K562 (cell line): ENCODE measurements around the gene ANKRD23. TPM values are rescaled to one million over a fixed set of nuclear protein-coding genes. Genes with fewer than 3 reads are reported as not detected.

Experiments used
- ATAC-seq: fragments of 200-7000 bp; cut with Tn5 transposase; 3 replicates; pipeline ENCODE4 v1.9.1; 2020; ENCODE audit warnings: moderate library complexity
- BruUV-seq: library from RNA; stranded (reverse); fragments of 400-500 nt; replicated peaks from 2 replicates; lab custom pipeline; 2021; lab: Mats Ljungman, UMichigan
- CTCF ChIA-PET: fragments of 300-600 bp; formaldehyde crosslinking; extraction: SDS; loops from one replicate; lab custom pipeline; 2021; ENCODE audit warnings: low intra/inter-chr PET ratio; lab: Yijun Ruan, JAX
- POLR2A ChIA-PET: fragments of 300-600, 350-650 bp; sonication (Branson Sonifier 250); formaldehyde crosslinking; extraction: SDS; loops from one replicate; lab custom pipeline; 2021; ENCODE audit warnings: antibody characterized with exemption, inconsistent platforms; lab: Yijun Ruan, JAX
- DNase-seq, 4 experiments: peaks; one replicate each; pipeline versions ENCODE4 v3.0.0 to v3.0.0-alpha.2; 2011 to 2018; ENCODE audit warnings: low spot score in 3 of 4, mixed read lengths in 3 of 4; ENCODE audit errors: extremely low read depth in 1 of 4
- FAIRE-seq: peaks from 2 replicates; lab custom pipeline; 2011; peaks lifted over from hg19 to GRCh38; lab: Jason Lieb, UNC
- H2AFZ ChIP-seq: 2 replicates; pipeline ENCODE4 v1.6.0; 2011; ENCODE audit warnings: low read depth, low read length, control low read depth, inconsistent platforms
- H3K27ac ChIP-seq: fragments of 200-600 bp; 3 replicates; pipeline ENCODE4 v1.8.0; 2011; ENCODE audit warnings: low read depth, mild to moderate bottlenecking, control low read depth, inconsistent platforms, low read length, moderate library complexity, mixed read lengths; ENCODE audit errors: extremely low read depth
- H3K27me3 ChIP-seq, 2 experiments: fragments of 300-600 bp in 1 of 2; 2 replicates in 1 of 2; 3 replicates in 1 of 2; pipeline versions ENCODE4 v1.6.0 to v1.8.0; 2011; ENCODE audit warnings: inconsistent platforms in 2 of 2, low read length in 2 of 2, mild to moderate bottlenecking in 1 of 2, mixed read lengths in 1 of 2, moderate library complexity in 1 of 2; ENCODE audit not compliant: control insufficient read depth in 2 of 2, insufficient read depth in 2 of 2
- H3K36me3 ChIP-seq: fragments of 300-600 bp; 3 replicates; pipeline ENCODE4 v1.8.0; 2011; ENCODE audit warnings: mild to moderate bottlenecking, low read length, inconsistent platforms; ENCODE audit not compliant: control insufficient read depth, insufficient read depth
- H3K4me1 ChIP-seq, 2 experiments: fragments of 200-600 bp in 1 of 2; replicated peaks in 1 of 2; 2 replicates in 1 of 2; 3 replicates in 1 of 2; pipeline versions ENCODE4 v1.5.1 to v1.8.0; 2011; ENCODE audit warnings: inconsistent platforms in 2 of 2, low read length in 2 of 2, mild to moderate bottlenecking in 1 of 2, mixed read lengths in 1 of 2, moderate library complexity in 1 of 2; ENCODE audit not compliant: control insufficient read depth in 2 of 2, insufficient read depth in 2 of 2
- H3K4me2 ChIP-seq: 2 replicates; pipeline ENCODE4 v1.6.1; 2011; ENCODE audit warnings: low read length, control low read depth, inconsistent platforms, mixed read lengths; ENCODE audit not compliant: insufficient read depth
- H3K4me3 ChIP-seq: fragments of 200-600 bp; sonication (generic), shearing (Covaris generic); 2 replicates; pipeline ENCODE4 v1.5.1; 2016; ENCODE audit warnings: control low read depth, inconsistent platforms
- H3K79me2 ChIP-seq: fragments of 200-600 bp; 3 replicates; pipeline ENCODE4 v1.8.0; 2011; ENCODE audit warnings: low read length, inconsistent platforms; ENCODE audit not compliant: control insufficient read depth, insufficient read depth
- H3K9ac ChIP-seq, 2 experiments: 2 replicates each; pipeline versions ENCODE4 v1.6.0 to v1.6.1; 2011; ENCODE audit warnings: low read depth in 2 of 2, low read length in 2 of 2, control low read depth in 1 of 2, inconsistent platforms in 1 of 2, mild to moderate bottlenecking in 1 of 2, mixed read lengths in 1 of 2; ENCODE audit not compliant: insufficient read depth in 1 of 2
- H3K9me1 ChIP-seq: one replicate; pipeline ENCODE4 v1.6.0; 2011; ENCODE audit warnings: inconsistent platforms, mild to moderate bottlenecking, low read length, moderate library complexity; ENCODE audit not compliant: control insufficient read depth, insufficient read depth
- H3K9me3 ChIP-seq: replicated peaks from 2 replicates; pipeline ENCODE4 v1.5.1; 2011; ENCODE audit warnings: low read depth, low read length, inconsistent platforms; ENCODE audit not compliant: control insufficient read depth, insufficient read depth
- H4K20me1 ChIP-seq: replicated peaks from 2 replicates; pipeline ENCODE4 v1.6.1; 2011; ENCODE audit warnings: low read length, inconsistent platforms, mixed read lengths; ENCODE audit not compliant: control insufficient read depth, insufficient read depth
- ESRRA ChIP-seq: fragments of 450-650 bp; IDR thresholded peaks from 2 replicates; pipeline ENCODE4 v1.6.1; 2014; ENCODE audit warnings: low read depth, mild to moderate bottlenecking, moderate library complexity, borderline replicate concordance
- KAT7 ChIP-seq: sonication (generic); formaldehyde crosslinking; IDR thresholded peaks from 2 replicates; pipeline ENCODE4 v1.8.0; 2022; ENCODE audit warnings: missing genetic modification reagents, mild to moderate bottlenecking, borderline replicate concordance
- NR2C2 ChIP-seq, 2 experiments: fragments of 200-800 bp in 1 of 2; sonication (Bioruptor generic) in 1 of 2; sonication (generic) in 1 of 2; formaldehyde crosslinking in 1 of 2; IDR thresholded peaks; 2 replicates each; pipeline versions ENCODE4 v1.6.1 to v1.8.0; 2016 to 2022; ENCODE audit warnings: mild to moderate bottlenecking in 1 of 2, missing compliant biosample characterization in 1 of 2, missing genetic modification characterization in 1 of 2, missing genetic modification reagents in 1 of 2
- TEAD4 ChIP-seq, 2 experiments: sonication (generic) in 1 of 2; formaldehyde crosslinking in 1 of 2; IDR thresholded peaks; 2 replicates each; pipeline versions ENCODE4 v1.6.1 to v1.8.0; 2012 to 2022; ENCODE audit warnings: borderline replicate concordance in 1 of 2, inconsistent platforms in 1 of 2, low read length in 1 of 2, mild to moderate bottlenecking in 1 of 2, missing genetic modification reagents in 1 of 2
- ZNF12 ChIP-seq: sonication (generic); formaldehyde crosslinking; IDR thresholded peaks from 2 replicates; pipeline ENCODE4 v1.4.0; 2020; ENCODE audit warnings: mild to moderate bottlenecking, missing genetic modification reagents
- ZNF134 ChIP-seq: fragments of 250-450 bp; sonication (Bioruptor Pico); conservative IDR thresholded peaks from 2 replicates; pipeline ENCODE4 v1.4.0; 2020
- ZNF384 ChIP-seq: IDR thresholded peaks from 2 replicates; pipeline ENCODE4 v1.6.1; 2012; ENCODE audit warnings: low read depth, low read length, improper control_type of control experiment
- WGBS: fragments of 100-300 bp; shearing (Covaris generic); methylation state at CpG from one replicate; pipeline ENCODE4 v1.1.6; 2016; ENCODE audit warnings: low coverage, mixed read lengths; ENCODE audit not compliant: insufficient coverage; ENCODE audit errors: missing lambda C conversion rate; 5-methylcytosine and 5-hydroxymethylcytosine counted together
- in situ Hi-C: fragments of 300-500 bp; cut with MboI; formaldehyde crosslinking; loops from 4 replicates; pipeline ENCODE4 v1.15.0; 2018; ENCODE audit warnings: inconsistent platforms, mixed read lengths
- intact Hi-C: fragments of 100-400 bp; cut with micrococcal nuclease; formaldehyde crosslinking; loops from 2 replicates; pipeline ENCODE4 v1.14.2; 2022
- polyA plus RNA-seq, 8 experiments: library from polyadenylated mRNA; depleted of rRNA in 4 of 8; stranded (reverse) in 5 of 8; unstranded in 3 of 8; fragments of >200 nt; fragmentation: Nextera tagmentation in 2 of 8; fragmentation: Illumina TruSeq in 1 of 8; extraction: Ambion mirVana in 2 of 8; extraction: Trizol in 1 of 8; gene quantifications; 2 replicates each; pipeline versions ENCODE4 v1.2.1 to v1.2.3, GENCODE V29; 2011 to 2014; ENCODE audit warnings: inconsistent platforms in 1 of 8, missing spikeins in 1 of 8
- total RNA-seq, 7 experiments: library from RNA; depleted of rRNA in 6 of 7; stranded (reverse); fragments of >200 nt in 6 of 7; fragmentation: Illumina TruSeq in 2 of 7; extraction: Trizol in 2 of 7; gene quantifications; 2 replicates each; pipeline versions ENCODE4 v1.2.1 to v1.2.3, GENCODE V29; 2011 to 2021; ENCODE audit warnings: low replicate concordance in 1 of 7
- TF ChIP-seq, protein P1 (sequence below): fragments of 200-800 bp; sonication (Bioruptor generic); IDR thresholded peaks from 2 replicates; pipeline ENCODE4 v1.6.1; 2017; ENCODE audit warnings: missing genetic modification characterization, missing compliant biosample characterization
- TF ChIP-seq, protein P2 (sequence below): sonication (generic); formaldehyde crosslinking; IDR thresholded peaks from 2 replicates; pipeline ENCODE4 v1.8.1; 2023; ENCODE audit warnings: mild to moderate bottlenecking, missing genetic modification reagents
- TF ChIP-seq, protein P3 (sequence below): fragments of 450-650 bp; conservative IDR thresholded peaks from 2 replicates; pipeline ENCODE4 v1.6.1; 2016; ENCODE audit warnings: missing genetic modification characterization, low read depth, mild to moderate bottlenecking, control low read depth, missing compliant biosample characterization
- TF ChIP-seq, protein P4 (sequence below): fragments of 450-650 bp; IDR thresholded peaks from 2 replicates; pipeline ENCODE4 v1.6.1; 2017; ENCODE audit warnings: antibody characterized with exemption, mild to moderate bottlenecking

ANKRD23 gene
- total and polyA plus RNA-seq, 9 of the 15 experiments (the other 6 are each of a cell fraction or from before 2014, with no cell fraction given), result 0.32 to 4.8 (median 2.8) TPM

DNA sequence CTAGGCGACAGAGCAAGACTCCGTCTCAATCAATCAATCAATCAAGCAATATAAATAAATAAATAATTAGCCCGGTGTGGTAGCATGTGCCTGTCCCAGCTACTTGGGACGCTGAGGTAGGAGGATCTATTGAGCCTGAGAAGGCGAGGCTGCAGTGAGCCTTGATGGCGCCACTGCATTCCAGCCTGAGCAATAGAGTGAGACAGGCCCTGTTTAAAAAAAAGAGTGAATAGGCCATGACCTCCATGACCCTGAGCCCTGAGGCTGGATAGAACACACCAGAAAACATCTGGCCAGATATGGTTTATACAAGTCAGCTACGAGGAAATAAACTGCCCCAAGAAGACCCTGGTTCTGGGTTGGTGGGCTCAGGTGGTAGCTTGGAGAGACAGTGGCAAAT lies 46.4 kb upstream of the ANKRD23 start:
- Histone ChIP-seq H3K27me3 (no peaks in the 10 kb centered on the region), H3K4me2 (peak overlapping the region; percentile 91), H2AFZ (no peak overlapping the region), H3K79me2 (peaks cover 92% of the 10 kb centered on the region), H3K9ac (peak overlapping the region; percentile 11 to 72; a peak in 3 of 4 replicates), H3K4me1 (peaks cover 63 to 84% of the 10 kb centered on the region in 2 experiments), H3K9me3 (no peaks in the 10 kb centered on the region), H3K4me3 (peak overlapping the region; percentile 45; the same call in 1 of the 2 replicates), H3K27ac (peak overlapping the region; percentile 77), H3K9me1 (no peaks in the 10 kb centered on the region), H3K36me3 (peaks cover 84% of the 10 kb centered on the region), H4K20me1 (no peaks in the 10 kb centered on the region)
- FAIRE-seq (peak; percentile 62), ATAC-seq (peak; percentile 27), DNase-seq (peak in 1 of 4 experiments; percentile 63)
- WGBS, result 63% methylated on average over 7 of the region's 7 CpGs
- in situ Hi-C loops, result no loop called here
- ChIA-PET CTCF (no interaction called here), POLR2A (interaction anchor here (1.0 to 9.0 kb wide), 6 partner anchors 9 to 51 kb away, joined by 3 to 112 read pairs (median 5); no protein-coding TSS in a partner anchor)
- no TSS peak for BruUV-seq
- intact Hi-C loops, result no loop called here
- TF ChIP-seq ZNF384, result peak; percentile 76
- TF ChIP-seq TEAD4 (IDR thresholded peaks at IDR 0.05; ENCODE audit: low read length), result peak; percentile 44; the same call in 1 of the 2 replicates
- TF ChIP-seq TEAD4 (CRISPR knock-in tag; IDR thresholded peaks at IDR 0.05; ENCODE audit: borderline replicate concordance), result no peak
- 0 out of 2 replicates have a peak, but pooled peaks have one; percentile 42 for TF ChIP-seq KAT7 (CRISPR knock-in tag)
- TF ChIP-seq, protein P1, sequence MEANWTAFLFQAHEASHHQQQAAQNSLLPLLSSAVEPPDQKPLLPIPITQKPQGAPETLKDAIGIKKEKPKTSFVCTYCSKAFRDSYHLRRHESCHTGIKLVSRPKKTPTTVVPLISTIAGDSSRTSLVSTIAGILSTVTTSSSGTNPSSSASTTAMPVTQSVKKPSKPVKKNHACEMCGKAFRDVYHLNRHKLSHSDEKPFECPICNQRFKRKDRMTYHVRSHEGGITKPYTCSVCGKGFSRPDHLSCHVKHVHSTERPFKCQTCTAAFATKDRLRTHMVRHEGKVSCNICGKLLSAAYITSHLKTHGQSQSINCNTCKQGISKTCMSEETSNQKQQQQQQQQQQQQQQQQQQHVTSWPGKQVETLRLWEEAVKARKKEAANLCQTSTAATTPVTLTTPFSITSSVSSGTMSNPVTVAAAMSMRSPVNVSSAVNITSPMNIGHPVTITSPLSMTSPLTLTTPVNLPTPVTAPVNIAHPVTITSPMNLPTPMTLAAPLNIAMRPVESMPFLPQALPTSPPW (CRISPR knock-in tag), result no peak
- TF ChIP-seq, protein P2, sequence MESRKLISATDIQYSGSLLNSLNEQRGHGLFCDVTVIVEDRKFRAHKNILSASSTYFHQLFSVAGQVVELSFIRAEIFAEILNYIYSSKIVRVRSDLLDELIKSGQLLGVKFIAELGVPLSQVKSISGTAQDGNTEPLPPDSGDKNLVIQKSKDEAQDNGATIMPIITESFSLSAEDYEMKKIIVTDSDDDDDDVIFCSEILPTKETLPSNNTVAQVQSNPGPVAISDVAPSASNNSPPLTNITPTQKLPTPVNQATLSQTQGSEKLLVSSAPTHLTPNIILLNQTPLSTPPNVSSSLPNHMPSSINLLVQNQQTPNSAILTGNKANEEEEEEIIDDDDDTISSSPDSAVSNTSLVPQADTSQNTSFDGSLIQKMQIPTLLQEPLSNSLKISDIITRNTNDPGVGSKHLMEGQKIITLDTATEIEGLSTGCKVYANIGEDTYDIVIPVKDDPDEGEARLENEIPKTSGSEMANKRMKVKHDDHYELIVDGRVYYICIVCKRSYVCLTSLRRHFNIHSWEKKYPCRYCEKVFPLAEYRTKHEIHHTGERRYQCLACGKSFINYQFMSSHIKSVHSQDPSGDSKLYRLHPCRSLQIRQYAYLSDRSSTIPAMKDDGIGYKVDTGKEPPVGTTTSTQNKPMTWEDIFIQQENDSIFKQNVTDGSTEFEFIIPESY (CRISPR knock-in tag), result peak; percentile 91
- no peak for TF ChIP-seq NR2C2 (CRISPR knock-in tag; IDR thresholded peaks at IDR 0.05)
- TF ChIP-seq NR2C2 (tag; IDR thresholded peaks at IDR 0.05), result peak; percentile 39; the same call in 1 of the 2 replicates
- TF ChIP-seq, protein P3, sequence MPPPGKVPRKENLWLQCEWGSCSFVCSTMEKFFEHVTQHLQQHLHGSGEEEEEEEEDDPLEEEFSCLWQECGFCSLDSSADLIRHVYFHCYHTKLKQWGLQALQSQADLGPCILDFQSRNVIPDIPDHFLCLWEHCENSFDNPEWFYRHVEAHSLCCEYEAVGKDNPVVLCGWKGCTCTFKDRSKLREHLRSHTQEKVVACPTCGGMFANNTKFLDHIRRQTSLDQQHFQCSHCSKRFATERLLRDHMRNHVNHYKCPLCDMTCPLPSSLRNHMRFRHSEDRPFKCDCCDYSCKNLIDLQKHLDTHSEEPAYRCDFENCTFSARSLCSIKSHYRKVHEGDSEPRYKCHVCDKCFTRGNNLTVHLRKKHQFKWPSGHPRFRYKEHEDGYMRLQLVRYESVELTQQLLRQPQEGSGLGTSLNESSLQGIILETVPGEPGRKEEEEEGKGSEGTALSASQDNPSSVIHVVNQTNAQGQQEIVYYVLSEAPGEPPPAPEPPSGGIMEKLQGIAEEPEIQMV, result no peak
- TF ChIP-seq ZNF134 (CRISPR knock-in tag), result no peak
- TF ChIP-seq ESRRA, result 0 out of 2 replicates have a peak, but pooled peaks have one; percentile 14
- 0 out of 2 replicates have a peak, but pooled peaks have one; percentile 62 for TF ChIP-seq ZNF12
- TF ChIP-seq, protein P4, sequence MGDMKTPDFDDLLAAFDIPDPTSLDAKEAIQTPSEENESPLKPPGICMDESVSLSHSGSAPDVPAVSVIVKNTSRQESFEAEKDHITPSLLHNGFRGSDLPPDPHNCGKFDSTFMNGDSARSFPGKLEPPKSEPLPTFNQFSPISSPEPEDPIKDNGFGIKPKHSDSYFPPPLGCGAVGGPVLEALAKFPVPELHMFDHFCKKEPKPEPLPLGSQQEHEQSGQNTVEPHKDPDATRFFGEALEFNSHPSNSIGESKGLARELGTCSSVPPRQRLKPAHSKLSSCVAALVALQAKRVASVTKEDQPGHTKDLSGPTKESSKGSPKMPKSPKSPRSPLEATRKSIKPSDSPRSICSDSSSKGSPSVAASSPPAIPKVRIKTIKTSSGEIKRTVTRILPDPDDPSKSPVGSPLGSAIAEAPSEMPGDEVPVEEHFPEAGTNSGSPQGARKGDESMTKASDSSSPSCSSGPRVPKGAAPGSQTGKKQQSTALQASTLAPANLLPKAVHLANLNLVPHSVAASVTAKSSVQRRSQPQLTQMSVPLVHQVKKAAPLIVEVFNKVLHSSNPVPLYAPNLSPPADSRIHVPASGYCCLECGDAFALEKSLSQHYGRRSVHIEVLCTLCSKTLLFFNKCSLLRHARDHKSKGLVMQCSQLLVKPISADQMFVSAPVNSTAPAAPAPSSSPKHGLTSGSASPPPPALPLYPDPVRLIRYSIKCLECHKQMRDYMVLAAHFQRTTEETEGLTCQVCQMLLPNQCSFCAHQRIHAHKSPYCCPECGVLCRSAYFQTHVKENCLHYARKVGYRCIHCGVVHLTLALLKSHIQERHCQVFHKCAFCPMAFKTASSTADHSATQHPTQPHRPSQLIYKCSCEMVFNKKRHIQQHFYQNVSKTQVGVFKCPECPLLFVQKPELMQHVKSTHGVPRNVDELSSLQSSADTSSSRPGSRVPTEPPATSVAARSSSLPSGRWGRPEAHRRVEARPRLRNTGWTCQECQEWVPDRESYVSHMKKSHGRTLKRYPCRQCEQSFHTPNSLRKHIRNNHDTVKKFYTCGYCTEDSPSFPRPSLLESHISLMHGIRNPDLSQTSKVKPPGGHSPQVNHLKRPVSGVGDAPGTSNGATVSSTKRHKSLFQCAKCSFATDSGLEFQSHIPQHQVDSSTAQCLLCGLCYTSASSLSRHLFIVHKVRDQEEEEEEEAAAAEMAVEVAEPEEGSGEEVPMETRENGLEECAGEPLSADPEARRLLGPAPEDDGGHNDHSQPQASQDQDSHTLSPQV, result peak; percentile 17; the same call in 1 of the 2 replicates
